Choroid plexus epithelial cell (primary cell): ENCODE results near the gene ILDR2.

Source experiments
- DNase-seq: peaks from one replicate; pipeline ENCODE4 v3.0.0-alpha.2; 2010; ENCODE audit warnings: low read depth
- H3K4me3 ChIP-seq: 2 replicates; pipeline ENCODE4 v1.5.1; 2011; ENCODE audit warnings: low read depth, mild to moderate bottlenecking, control low read depth, low read length, moderate library complexity
- TF ChIP-seq, protein P1 (sequence below): conservative IDR thresholded peaks from 2 replicates; pipeline ENCODE4 v1.5.1; 2011; ENCODE audit warnings: low read depth, mild to moderate bottlenecking, control low read depth, inconsistent platforms, low read length, moderate library complexity

ILDR2 gene

DNA sequence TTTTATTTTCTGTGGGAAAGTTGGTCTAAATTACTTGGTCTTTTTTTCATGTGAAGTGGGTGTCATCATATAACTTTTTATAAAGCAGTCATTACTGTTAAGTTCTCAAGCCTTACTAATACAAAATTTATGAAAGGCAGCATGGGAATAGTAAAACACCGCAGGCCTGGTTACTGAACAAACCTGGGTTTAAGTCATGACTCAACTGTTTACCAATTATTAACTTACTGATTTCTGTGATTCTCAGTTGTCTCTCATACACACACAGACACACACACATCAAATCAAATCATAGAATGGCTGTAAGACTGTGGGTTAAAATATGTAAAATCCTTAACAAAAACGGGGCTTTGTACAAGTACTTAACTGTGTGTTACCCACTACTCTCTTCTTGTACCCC is 28.4 kb upstream of the ILDR2 start:
- H3K4me3 ChIP-seq = no peak overlapping the region
- DNase-seq = no peak
- TF ChIP-seq, protein P1, sequence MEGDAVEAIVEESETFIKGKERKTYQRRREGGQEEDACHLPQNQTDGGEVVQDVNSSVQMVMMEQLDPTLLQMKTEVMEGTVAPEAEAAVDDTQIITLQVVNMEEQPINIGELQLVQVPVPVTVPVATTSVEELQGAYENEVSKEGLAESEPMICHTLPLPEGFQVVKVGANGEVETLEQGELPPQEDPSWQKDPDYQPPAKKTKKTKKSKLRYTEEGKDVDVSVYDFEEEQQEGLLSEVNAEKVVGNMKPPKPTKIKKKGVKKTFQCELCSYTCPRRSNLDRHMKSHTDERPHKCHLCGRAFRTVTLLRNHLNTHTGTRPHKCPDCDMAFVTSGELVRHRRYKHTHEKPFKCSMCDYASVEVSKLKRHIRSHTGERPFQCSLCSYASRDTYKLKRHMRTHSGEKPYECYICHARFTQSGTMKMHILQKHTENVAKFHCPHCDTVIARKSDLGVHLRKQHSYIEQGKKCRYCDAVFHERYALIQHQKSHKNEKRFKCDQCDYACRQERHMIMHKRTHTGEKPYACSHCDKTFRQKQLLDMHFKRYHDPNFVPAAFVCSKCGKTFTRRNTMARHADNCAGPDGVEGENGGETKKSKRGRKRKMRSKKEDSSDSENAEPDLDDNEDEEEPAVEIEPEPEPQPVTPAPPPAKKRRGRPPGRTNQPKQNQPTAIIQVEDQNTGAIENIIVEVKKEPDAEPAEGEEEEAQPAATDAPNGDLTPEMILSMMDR = no peak

DNA sequence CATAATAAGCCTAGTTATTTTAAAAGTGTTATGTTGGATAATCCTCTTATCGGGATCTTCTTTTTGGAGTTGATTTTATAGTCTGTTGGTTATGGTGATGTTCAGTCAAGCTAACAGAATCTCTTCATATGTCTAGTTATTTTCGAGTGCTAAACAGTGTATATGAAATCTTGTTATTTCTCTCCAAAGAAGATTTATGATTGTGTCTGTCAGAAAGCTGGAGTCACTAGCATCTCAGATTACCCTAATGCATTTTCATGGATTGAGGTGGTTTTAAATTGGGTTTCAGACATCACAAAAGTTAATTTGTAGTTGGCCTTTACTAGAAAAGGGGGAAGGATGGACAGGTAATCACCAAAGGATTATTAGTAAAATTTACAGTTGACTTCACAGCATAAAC is 27.0 kb upstream of the ILDR2 start:
- TF ChIP-seq, protein P1 = no peak
- no peak for DNase-seq
- no peak overlapping the region for H3K4me3 ChIP-seq

DNA sequence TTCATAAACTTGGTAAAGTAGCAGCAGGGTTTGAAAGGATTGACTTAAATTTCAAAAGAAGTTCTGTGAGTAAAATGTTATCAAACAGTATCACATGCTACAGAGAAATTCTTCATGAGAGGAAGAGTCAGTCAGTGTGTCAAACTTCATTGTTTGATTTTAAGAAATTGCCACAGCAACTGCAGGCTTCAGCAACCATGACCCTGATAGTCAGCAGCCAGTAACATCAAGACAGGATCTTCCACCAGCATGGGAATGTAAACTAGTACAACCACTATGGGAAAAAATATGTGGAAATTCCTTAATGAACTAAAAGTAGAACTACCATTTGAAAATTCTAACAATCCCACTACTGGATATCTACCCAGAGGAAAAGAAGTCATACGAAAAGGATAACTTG is 25.2 kb upstream of the ILDR2 start:
- no peak overlapping the region for H3K4me3 ChIP-seq
- TF ChIP-seq, protein P1 = no peak
- no peak for DNase-seq

DNA sequence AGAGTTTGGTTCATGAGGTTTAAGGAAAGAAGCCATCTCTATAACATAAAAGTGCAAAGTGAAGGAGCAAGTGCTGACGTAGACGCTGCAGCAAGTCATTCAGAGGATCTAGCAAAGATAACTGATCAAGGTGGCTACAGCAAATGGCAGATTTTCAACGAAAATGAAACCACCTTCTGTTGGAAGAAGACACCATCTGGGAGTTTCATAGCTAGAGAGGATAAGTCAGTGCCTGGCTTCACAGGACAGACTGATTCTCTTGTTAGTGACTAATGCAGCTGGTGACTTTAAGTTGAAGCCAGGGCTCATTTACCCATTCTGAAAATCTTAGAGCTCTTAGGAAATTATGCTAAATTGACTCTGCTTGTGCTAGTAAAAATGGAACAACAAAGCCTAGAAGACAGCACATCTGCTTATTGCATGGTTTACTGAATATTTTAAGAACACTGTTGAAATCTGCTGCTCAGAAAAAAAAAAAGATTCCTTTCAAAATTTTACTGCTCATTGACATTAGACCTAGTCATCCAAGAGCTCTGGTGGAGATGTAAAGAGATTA is 24.2 kb upstream of the ILDR2 start:
- DNase-seq = no peak
- TF ChIP-seq, protein P1 = no peak
- no peak overlapping the region for H3K4me3 ChIP-seq

DNA sequence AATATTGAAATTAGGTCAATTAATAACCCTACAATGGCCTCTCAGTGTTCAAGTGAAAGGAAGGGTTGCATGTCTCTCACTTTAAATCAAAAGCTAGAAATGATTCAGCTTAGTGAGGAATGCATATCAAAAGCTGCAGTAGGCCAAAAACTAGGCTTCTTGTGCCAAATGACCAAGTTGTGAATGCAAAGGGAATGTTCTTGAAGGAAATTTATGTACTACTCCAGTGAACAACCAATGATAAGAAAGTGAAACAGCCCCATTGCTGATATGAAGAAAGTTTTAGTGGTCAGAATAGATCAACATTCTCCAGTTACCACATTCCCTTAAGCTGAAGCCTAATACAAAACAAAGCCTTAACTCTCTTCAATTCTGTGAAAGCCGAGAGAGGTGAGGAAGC is 23.7 kb upstream of the ILDR2 start:
- peak; percentile 60 for DNase-seq
- TF ChIP-seq, protein P1 = no peak
- no peak overlapping the region for H3K4me3 ChIP-seq

DNA sequence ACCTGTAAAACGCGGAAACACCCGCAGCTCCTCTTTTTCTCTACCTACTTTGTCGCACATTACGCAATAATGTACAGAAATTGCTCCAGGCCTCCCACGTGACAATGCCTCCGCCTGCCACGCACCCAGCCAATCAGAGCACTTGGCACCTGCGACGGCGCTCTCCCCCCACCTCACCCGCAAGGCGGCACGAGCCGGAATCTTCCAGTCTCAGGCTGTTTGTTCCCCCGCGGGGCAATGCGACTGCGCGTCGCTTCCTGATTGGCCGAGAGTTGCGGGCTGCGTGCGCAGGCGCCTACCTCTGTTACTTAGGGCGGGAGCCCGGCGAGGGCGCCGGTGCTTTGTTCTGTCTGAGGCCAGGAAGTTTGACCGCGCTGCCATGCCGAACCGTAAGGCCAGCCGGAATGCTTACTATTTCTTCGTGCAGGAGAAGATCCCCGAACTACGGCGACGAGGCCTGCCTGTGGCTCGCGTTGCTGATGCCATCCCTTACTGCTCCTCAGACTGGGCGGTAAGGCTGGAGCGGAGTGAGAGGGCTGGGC is 13.7 kb upstream of the ILDR2 start, which contains the start of gene MAEL:
TSS of gene MAEL (plus strand) at position 307 of the 542 bp plus-strand sequence. CDS start at position 380, 73 bp downstream.
- no peak within 1 kb of the TSS for H3K4me3 ChIP-seq
- no peak for DNase-seq
- TF ChIP-seq, protein P1 = no peak

DNA sequence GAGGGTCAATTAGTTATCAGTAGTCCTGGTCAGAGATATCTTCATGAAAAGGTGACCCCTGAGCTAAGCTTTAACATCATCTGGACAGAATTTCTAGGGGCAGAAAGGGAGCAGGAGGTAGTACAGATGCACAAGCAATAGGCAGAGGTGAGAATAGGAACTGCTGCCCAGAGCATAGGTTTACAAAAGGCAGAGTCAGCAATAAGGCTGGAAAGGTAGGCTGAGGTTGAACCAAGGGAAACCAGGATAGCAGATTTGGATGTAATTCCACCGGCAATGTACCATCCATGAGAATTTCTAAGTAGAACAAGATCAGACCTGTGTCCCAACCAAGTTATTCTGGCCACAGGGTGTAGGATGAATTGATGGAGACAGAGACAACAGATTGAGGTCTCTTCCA is 6.2 kb upstream of the ILDR2 start:
- H3K4me3 ChIP-seq = no peak overlapping the region
- no peak for DNase-seq
- TF ChIP-seq, protein P1 = no peak
